Memory B cell (primary cell): Measurements from ENCODE around the gene LDLRAD4.
"Not testable (repeated sequence)": the region's sequence is repeated elsewhere in the genome, so short reads cannot be mapped to it uniquely, and the experiment has no call there.

Experiments used
- ATAC-seq: fragments of 150-1000 bp; cut with Tn5 transposase; 2 replicates; pipeline ENCODE4 v1.10.0; 2021; ENCODE audit warnings: low read depth, mild to moderate bottlenecking, moderate library complexity
- DNase-seq, 2 donors: peaks; one replicate each; pipeline ENCODE4 v3.0.0; 2022; ENCODE audit warnings: low spot score in 2 of 2
- H3K27ac Mint-ChIP-seq: one replicate; pipeline ENCODE4 v1.8.0; 2022; ENCODE audit warnings: mild to moderate bottlenecking, moderate library complexity, mixed read lengths
- H3K27me3 Mint-ChIP-seq: one replicate; pipeline ENCODE4 v1.8.0; 2022; ENCODE audit warnings: mixed read lengths
- H3K36me3 Mint-ChIP-seq: one replicate; pipeline ENCODE4 v1.8.0; 2022; ENCODE audit warnings: mild to moderate bottlenecking, mixed read lengths
- H3K4me1 Mint-ChIP-seq: one replicate; pipeline ENCODE4 v1.8.0; 2022; ENCODE audit warnings: mixed read lengths
- H3K4me3 Mint-ChIP-seq: one replicate; pipeline ENCODE4 v1.8.0; 2022; ENCODE audit warnings: mild to moderate bottlenecking, moderate library complexity, mixed read lengths
- H3K9me3 Mint-ChIP-seq: one replicate; pipeline ENCODE4 v1.8.0; 2022; ENCODE audit warnings: mixed read lengths

Gene LDLRAD4

GRCh38 chr18:13473751-13474150 is 255.2 kb downstream of the LDLRAD4 start:
- peaks cover 8% of the 10 kb centered on the region for H3K4me1 Mint-ChIP-seq
- H3K27ac Mint-ChIP-seq: no peak overlapping the region
- no peaks in the 10 kb centered on the region for H3K27me3 Mint-ChIP-seq
- DNase-seq (no peak), ATAC-seq (no peak)
- peaks cover 2% of the 10 kb centered on the region for H3K9me3 Mint-ChIP-seq
- no peak overlapping the region for H3K4me3 Mint-ChIP-seq
- peaks cover 18% of the 10 kb centered on the region for H3K36me3 Mint-ChIP-seq

- H3K9me3 Mint-ChIP-seq: peaks cover 2% of the 10 kb centered on the region
- no peaks in the 10 kb centered on the region for H3K27me3 Mint-ChIP-seq
- peaks cover 20% of the 10 kb centered on the region for H3K36me3 Mint-ChIP-seq
- H3K4me1 Mint-ChIP-seq: peaks cover 8% of the 10 kb centered on the region
- H3K27ac Mint-ChIP-seq: no peak overlapping the region
- no peak overlapping the region for H3K4me3 Mint-ChIP-seq
- ATAC-seq: no peak
- no peak for DNase-seq
Observed at GRCh38 chr18:13474336-13474735, 255.8 kb downstream of the LDLRAD4 start.

GRCh38 chr18:13474907-13475545 is 256.5 kb downstream of the LDLRAD4 start:
- no peak overlapping the region for H3K27ac Mint-ChIP-seq
- ATAC-seq (no peak), DNase-seq (no peak)
- peaks cover 2% of the 10 kb centered on the region for H3K9me3 Mint-ChIP-seq
- H3K4me1 Mint-ChIP-seq: peaks cover 7% of the 10 kb centered on the region
- no peak overlapping the region for H3K4me3 Mint-ChIP-seq
- no peaks in the 10 kb centered on the region for H3K27me3 Mint-ChIP-seq
- peaks cover 18% of the 10 kb centered on the region for H3K36me3 Mint-ChIP-seq

- H3K9me3 Mint-ChIP-seq, ATAC-seq, H3K4me3 Mint-ChIP-seq, DNase-seq, H3K27me3 Mint-ChIP-seq, H3K27ac Mint-ChIP-seq: not testable (repeated sequence)
- Mint-ChIP-seq H3K36me3 (peaks cover 18% of the 10 kb centered on the region), H3K4me1 (peaks cover 12% of the 10 kb centered on the region)
Observed at GRCh38 chr18:13476312-13476711, 257.8 kb downstream of the LDLRAD4 start.

GRCh38 chr18:13477147-13477683 is 258.7 kb downstream of the LDLRAD4 start:
- Mint-ChIP-seq H3K27ac (no peak overlapping the region), H3K27me3 (no peaks in the 10 kb centered on the region), H3K4me3 (no peak overlapping the region), H3K4me1 (peaks cover 19% of the 10 kb centered on the region), H3K36me3 (peaks cover 18% of the 10 kb centered on the region), H3K9me3 (peaks cover 2% of the 10 kb centered on the region)
- ATAC-seq (no peak), DNase-seq (no peak)

GRCh38 chr18:13480571-13481255 is 262.2 kb downstream of the LDLRAD4 start:
- no peak for DNase-seq
- ATAC-seq: no peak
- no peak overlapping the region for H3K4me3 Mint-ChIP-seq
- H3K27me3 Mint-ChIP-seq: no peaks in the 10 kb centered on the region
- H3K9me3 Mint-ChIP-seq: peaks cover 4% of the 10 kb centered on the region
- peaks cover 23% of the 10 kb centered on the region for H3K4me1 Mint-ChIP-seq
- peak overlapping the region; percentile 12 for H3K27ac Mint-ChIP-seq
- H3K36me3 Mint-ChIP-seq: peaks cover 9% of the 10 kb centered on the region

GRCh38 chr18:13481331-13481730 is 262.8 kb downstream of the LDLRAD4 start:
- H3K27ac Mint-ChIP-seq: no peak overlapping the region
- H3K36me3 Mint-ChIP-seq: peaks cover 7% of the 10 kb centered on the region
- no peak for ATAC-seq
- peak overlapping the region; percentile 61 for H3K4me3 Mint-ChIP-seq
- peaks cover 23% of the 10 kb centered on the region for H3K4me1 Mint-ChIP-seq
- no peak for DNase-seq
- no peaks in the 10 kb centered on the region for H3K27me3 Mint-ChIP-seq
- H3K9me3 Mint-ChIP-seq: peaks cover 4% of the 10 kb centered on the region

GRCh38 chr18:13481820-13482617 is 263.5 kb downstream of the LDLRAD4 start:
- H3K36me3 Mint-ChIP-seq: peaks cover 8% of the 10 kb centered on the region
- ATAC-seq (peak; percentile 75), DNase-seq (no peak)
- H3K4me1 Mint-ChIP-seq: peaks cover 23% of the 10 kb centered on the region
- H3K27ac Mint-ChIP-seq: peak overlapping the region; percentile 79
- H3K27me3 Mint-ChIP-seq: no peaks in the 10 kb centered on the region
- H3K4me3 Mint-ChIP-seq: peak overlapping the region; percentile 61
- H3K9me3 Mint-ChIP-seq: peaks cover 4% of the 10 kb centered on the region

- DNase-seq (no peak), ATAC-seq (no peak)
- Mint-ChIP-seq H3K27me3 (no peaks in the 10 kb centered on the region), H3K9me3 (peaks cover 4% of the 10 kb centered on the region), H3K4me1 (peaks cover 23% of the 10 kb centered on the region), H3K27ac (peak overlapping the region; percentile 79), H3K4me3 (no peak overlapping the region), H3K36me3 (peaks cover 10% of the 10 kb centered on the region)
Observed at GRCh38 chr18:13482618-13482945, 264.0 kb downstream of the LDLRAD4 start.

GRCh38 chr18:13483316-13484270 is 265.0 kb downstream of the LDLRAD4 start:
- no peak for ATAC-seq
- H3K4me1 Mint-ChIP-seq: peaks cover 23% of the 10 kb centered on the region
- DNase-seq: no peak
- peak overlapping the region; percentile 28 for H3K27ac Mint-ChIP-seq
- H3K27me3 Mint-ChIP-seq: no peaks in the 10 kb centered on the region
- H3K36me3 Mint-ChIP-seq: peaks cover 12% of the 10 kb centered on the region
- H3K4me3 Mint-ChIP-seq: no peak overlapping the region
- H3K9me3 Mint-ChIP-seq: peaks cover 2% of the 10 kb centered on the region

- Mint-ChIP-seq H3K4me3 (no peak overlapping the region), H3K4me1 (peaks cover 20% of the 10 kb centered on the region), H3K27me3 (no peaks in the 10 kb centered on the region), H3K36me3 (peaks cover 9% of the 10 kb centered on the region), H3K27ac (no peak overlapping the region), H3K9me3 (peaks cover 2% of the 10 kb centered on the region)
- ATAC-seq: no peak
- no peak for DNase-seq
Observed at GRCh38 chr18:13485182-13485581, 266.6 kb downstream of the LDLRAD4 start.

- peaks cover 16% of the 10 kb centered on the region for H3K4me1 Mint-ChIP-seq
- H3K36me3 Mint-ChIP-seq: peaks cover 9% of the 10 kb centered on the region
- no peak for DNase-seq
- no peaks in the 10 kb centered on the region for H3K27me3 Mint-ChIP-seq
- ATAC-seq: no peak
- H3K4me3 Mint-ChIP-seq: no peak overlapping the region
- H3K9me3 Mint-ChIP-seq: peaks cover 2% of the 10 kb centered on the region
- H3K27ac Mint-ChIP-seq: no peak overlapping the region
Observed at GRCh38 chr18:13485604-13486003, 267.0 kb downstream of the LDLRAD4 start.

GRCh38 chr18:13486284-13486683 is 267.7 kb downstream of the LDLRAD4 start:
- Mint-ChIP-seq H3K9me3 (peaks cover 2% of the 10 kb centered on the region), H3K27me3 (no peaks in the 10 kb centered on the region), H3K36me3 (peaks cover 9% of the 10 kb centered on the region), H3K4me1 (peaks cover 12% of the 10 kb centered on the region), H3K27ac (no peak overlapping the region), H3K4me3 (no peak overlapping the region)
- no peak for DNase-seq
- no peak for ATAC-seq
